GM21529 (cell line): ENCODE results near the gene HILPDA.

ENCODE experiments used
- ATAC-seq: cut with Tn5 transposase; IDR thresholded peaks from one replicate; pipeline ENCODE4 v1.9.1; 2021; ENCODE audit not compliant: unreplicated experiment

Gene HILPDA

GRCh38 chr7:128455543-128456254 is at the start of gene HILPDA:
HILPDA (plus strand) TSS chr7:128455878; CDS start chr7:128457269, 1,391 bp downstream.
- ATAC-seq = peak; percentile 78

- ATAC-seq = no peak
Measured at GRCh38 chr7:128406314-128407232, 49.1 kb upstream of the HILPDA start.

GRCh38 chr7:128407233-128407589 is 48.5 kb upstream of the HILPDA start:
- ATAC-seq = no peak

- no peak for ATAC-seq
Measured at GRCh38 chr7:128407751-128408708, 47.6 kb upstream of the HILPDA start.

- ATAC-seq = no peak
Measured at GRCh38 chr7:128408709-128409595, 46.7 kb upstream of the HILPDA start.

- ATAC-seq = peak; percentile 85
Measured at GRCh38 chr7:128409596-128410450, 45.9 kb upstream of the HILPDA start, which contains the start of gene IMPDH1. IMPDH1 (minus strand) TSS chr7:128409982; CDS start chr7:128409901, 81 bp downstream.

- ATAC-seq = no peak
Measured at GRCh38 chr7:128410451-128410753, 45.3 kb upstream of the HILPDA start.

- ATAC-seq = no peak
Measured at GRCh38 chr7:128415217-128415785, 40.4 kb upstream of the HILPDA start.

GRCh38 chr7:128417071-128417470 is 38.6 kb upstream of the HILPDA start:
- ATAC-seq = no peak

GRCh38 chr7:128419257-128419656 is 36.4 kb upstream of the HILPDA start:
- no peak for ATAC-seq

GRCh38 chr7:128420773-128421172 is 34.9 kb upstream of the HILPDA start:
- no peak for ATAC-seq

- ATAC-seq = no peak
Measured at GRCh38 chr7:128421384-128421783, 34.3 kb upstream of the HILPDA start.

GRCh38 chr7:128422037-128422436 is 33.6 kb upstream of the HILPDA start:
- ATAC-seq = no peak

GRCh38 chr7:128422842-128423241 is 32.8 kb upstream of the HILPDA start:
- no peak for ATAC-seq

GRCh38 chr7:128424686-128425275 is 30.9 kb upstream of the HILPDA start:
- ATAC-seq = no peak

- ATAC-seq = peak; percentile 54
Measured at GRCh38 chr7:128425850-128426249, 29.8 kb upstream of the HILPDA start.

- peak; percentile 50 for ATAC-seq
Measured at GRCh38 chr7:128427289-128427891, 28.3 kb upstream of the HILPDA start.

GRCh38 chr7:128430207-128430606 is 25.5 kb upstream of the HILPDA start:
- no peak for ATAC-seq
